Parathyroid adenoma (tissue), 2 donors: ENCODE data around the gene DLG2.

Experiments
- H2AFZ ChIP-seq: fragments of 300-600 bp; sonication (generic); one replicate; pipeline ENCODE4 v1.7.0; 2017; ENCODE audit warnings: antibody characterized with exemption, mild to moderate bottlenecking
- H3K27ac ChIP-seq: fragments of 300-600 bp; sonication (generic); one replicate; pipeline ENCODE4 v1.7.0; 2017
- H3K27me3 ChIP-seq: fragments of 300-600 bp; sonication (generic); one replicate; pipeline ENCODE4 v1.7.0; 2017; ENCODE audit warnings: low read length; ENCODE audit not compliant: control insufficient read depth, insufficient read depth
- H3K36me3 ChIP-seq: fragments of 300-600 bp; sonication (generic); one replicate; pipeline ENCODE4 v1.7.0; 2017; ENCODE audit warnings: low read length; ENCODE audit not compliant: control insufficient read depth, insufficient read depth
- H3K4me1 ChIP-seq: fragments of 300-600 bp; sonication (generic); one replicate; pipeline ENCODE4 v1.7.0; 2017; ENCODE audit warnings: control low read depth
- H3K4me2 ChIP-seq: fragments of 300-600 bp; sonication (generic); one replicate; pipeline ENCODE4 v1.7.0; 2017; ENCODE audit warnings: low read length
- H3K4me3 ChIP-seq: fragments of 300-600 bp; sonication (generic); one replicate; pipeline ENCODE4 v1.7.0; 2017; ENCODE audit warnings: low read depth, low read length
- H3K79me2 ChIP-seq: fragments of 300-600 bp; sonication (generic); one replicate; pipeline ENCODE4 v1.7.0; 2017; ENCODE audit warnings: control low read depth
- H3K9ac ChIP-seq: fragments of 300-600 bp; sonication (generic); one replicate; pipeline ENCODE4 v1.7.0; 2017; ENCODE audit warnings: mild to moderate bottlenecking
- H3K9me3 ChIP-seq: fragments of 300-600 bp; sonication (generic); one replicate; pipeline ENCODE4 v1.7.0; 2017; ENCODE audit warnings: low read length; ENCODE audit not compliant: control insufficient read depth
- TF ChIP-seq, protein P1 (sequence below): fragments of 300-600 bp; sonication (generic); IDR thresholded peaks from one replicate; pipeline ENCODE4 v1.7.0; 2017; ENCODE audit warnings: antibody characterized with exemption, mild to moderate bottlenecking
- donor health status: primary hyperparathyroidism.

Gene DLG2

DNA sequence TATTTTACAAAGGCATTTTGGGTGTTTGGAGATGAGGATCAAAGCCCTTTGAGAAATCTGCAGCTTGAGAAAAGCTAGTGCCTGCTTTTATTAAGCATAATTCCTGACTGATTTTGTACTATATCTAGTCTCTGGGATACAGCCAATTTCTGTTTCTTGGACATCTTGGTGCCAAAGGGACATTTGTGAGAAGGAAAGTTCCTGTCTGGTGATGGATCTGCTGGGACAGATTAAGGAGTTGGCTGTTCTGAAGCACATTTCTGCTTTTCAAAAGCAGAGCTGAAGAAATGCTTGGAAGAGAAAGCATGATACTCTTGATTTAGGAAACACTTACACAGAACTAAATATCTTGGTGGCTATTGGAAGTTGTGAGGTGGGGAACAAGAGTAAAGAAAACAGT, 2086.4 kb downstream of the DLG2 start:
- TF ChIP-seq, protein P1, sequence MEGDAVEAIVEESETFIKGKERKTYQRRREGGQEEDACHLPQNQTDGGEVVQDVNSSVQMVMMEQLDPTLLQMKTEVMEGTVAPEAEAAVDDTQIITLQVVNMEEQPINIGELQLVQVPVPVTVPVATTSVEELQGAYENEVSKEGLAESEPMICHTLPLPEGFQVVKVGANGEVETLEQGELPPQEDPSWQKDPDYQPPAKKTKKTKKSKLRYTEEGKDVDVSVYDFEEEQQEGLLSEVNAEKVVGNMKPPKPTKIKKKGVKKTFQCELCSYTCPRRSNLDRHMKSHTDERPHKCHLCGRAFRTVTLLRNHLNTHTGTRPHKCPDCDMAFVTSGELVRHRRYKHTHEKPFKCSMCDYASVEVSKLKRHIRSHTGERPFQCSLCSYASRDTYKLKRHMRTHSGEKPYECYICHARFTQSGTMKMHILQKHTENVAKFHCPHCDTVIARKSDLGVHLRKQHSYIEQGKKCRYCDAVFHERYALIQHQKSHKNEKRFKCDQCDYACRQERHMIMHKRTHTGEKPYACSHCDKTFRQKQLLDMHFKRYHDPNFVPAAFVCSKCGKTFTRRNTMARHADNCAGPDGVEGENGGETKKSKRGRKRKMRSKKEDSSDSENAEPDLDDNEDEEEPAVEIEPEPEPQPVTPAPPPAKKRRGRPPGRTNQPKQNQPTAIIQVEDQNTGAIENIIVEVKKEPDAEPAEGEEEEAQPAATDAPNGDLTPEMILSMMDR, result no peak
- Histone ChIP-seq H3K4me2 (no peak overlapping the region), H3K79me2 (no peaks in the 10 kb centered on the region), H3K36me3 (no peaks in the 10 kb centered on the region), H3K27ac (no peak overlapping the region), H3K4me1 (no peaks in the 10 kb centered on the region), H3K27me3 (no peaks in the 10 kb centered on the region), H3K4me3 (no peak overlapping the region), H2AFZ (no peak overlapping the region), H3K9ac (no peak overlapping the region), H3K9me3 (no peaks in the 10 kb centered on the region)

DNA sequence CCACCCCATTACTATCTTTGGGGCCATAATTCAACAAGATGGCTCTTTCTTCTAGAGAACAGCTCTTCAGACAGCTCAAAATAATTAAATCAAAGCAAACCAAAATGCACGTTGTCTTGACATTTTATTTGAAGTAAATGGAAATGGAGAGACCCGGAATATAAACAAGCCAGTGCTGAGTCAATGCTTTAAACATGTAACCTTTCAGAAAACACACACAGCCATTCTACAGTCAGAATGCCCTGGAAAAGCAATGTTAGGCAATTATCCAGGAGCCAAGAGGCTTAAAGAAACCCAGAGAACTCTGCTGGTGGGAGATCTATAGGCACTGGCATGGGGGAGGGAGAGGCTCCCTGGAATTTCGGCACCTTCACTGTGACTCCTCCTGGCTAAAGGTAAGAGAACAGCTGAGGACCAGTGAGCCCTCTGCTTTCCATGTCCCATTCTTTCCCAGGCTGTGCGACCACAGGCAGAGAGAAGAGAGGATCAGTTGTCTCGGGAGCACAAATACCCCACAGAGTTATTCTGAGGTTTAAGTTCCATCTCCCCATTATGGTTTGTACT, 2086.9 kb downstream of the DLG2 start:
- no peaks in the 10 kb centered on the region for H3K36me3 ChIP-seq
- no peak overlapping the region for H2AFZ ChIP-seq
- no peak overlapping the region for H3K4me3 ChIP-seq
- no peaks in the 10 kb centered on the region for H3K27me3 ChIP-seq
- no peaks in the 10 kb centered on the region for H3K79me2 ChIP-seq
- H3K9me3 ChIP-seq, result no peaks in the 10 kb centered on the region
- H3K9ac ChIP-seq, result no peak overlapping the region
- TF ChIP-seq, protein P1, result no peak
- H3K27ac ChIP-seq, result no peak overlapping the region
- H3K4me2 ChIP-seq, result no peak overlapping the region
- no peaks in the 10 kb centered on the region for H3K4me1 ChIP-seq

DNA sequence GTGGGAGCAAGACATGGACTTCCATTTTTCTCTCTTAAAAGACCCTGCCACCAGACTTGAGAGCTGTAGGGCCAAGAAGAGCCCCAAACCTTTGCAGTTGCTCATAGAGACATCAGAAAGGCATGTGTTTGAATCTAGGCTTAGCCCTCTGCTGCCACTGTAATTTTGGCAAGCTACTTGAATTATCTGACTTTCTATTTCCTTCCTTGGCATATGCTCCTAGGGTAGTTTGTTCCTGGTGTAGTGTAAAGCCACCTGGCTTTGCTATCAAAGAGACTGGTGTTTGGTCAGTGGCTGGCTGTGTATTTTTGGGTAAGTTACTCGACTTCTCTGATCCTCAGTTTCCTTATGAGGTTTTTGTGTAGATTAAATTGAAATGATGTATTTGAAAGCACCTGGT, 2088.9 kb downstream of the DLG2 start:
- H3K27ac ChIP-seq, result no peak overlapping the region
- H3K9me3 ChIP-seq, result no peaks in the 10 kb centered on the region
- no peaks in the 10 kb centered on the region for H3K36me3 ChIP-seq
- H3K79me2 ChIP-seq, result no peaks in the 10 kb centered on the region
- no peaks in the 10 kb centered on the region for H3K27me3 ChIP-seq
- no peak overlapping the region for H3K4me2 ChIP-seq
- H2AFZ ChIP-seq, result no peak overlapping the region
- TF ChIP-seq, protein P1, result no peak
- no peak overlapping the region for H3K4me3 ChIP-seq
- no peaks in the 10 kb centered on the region for H3K4me1 ChIP-seq
- no peak overlapping the region for H3K9ac ChIP-seq

DNA sequence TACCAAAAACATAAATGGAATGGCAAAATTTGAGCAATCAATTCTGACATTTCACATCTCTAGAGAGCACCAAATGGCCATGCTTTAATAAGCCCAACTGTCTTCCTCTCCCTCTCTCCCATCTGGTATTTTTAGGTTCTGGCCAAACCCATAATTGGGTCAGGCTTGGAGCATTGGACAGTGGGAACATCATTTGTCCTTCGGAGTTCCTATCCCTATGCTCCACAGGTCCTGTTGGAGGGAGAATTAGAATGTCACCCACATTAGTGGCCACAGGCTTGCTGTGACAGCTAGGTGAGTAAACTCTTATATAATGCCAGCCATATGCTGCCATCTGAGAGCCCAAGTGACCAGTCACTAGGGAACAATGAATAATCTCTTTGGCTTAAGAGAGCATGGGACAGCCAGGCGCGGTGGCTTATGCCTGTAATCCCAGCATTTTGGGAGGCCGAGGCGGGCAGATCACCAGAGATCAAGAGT, 2090.0 kb downstream of the DLG2 start:
- TF ChIP-seq, protein P1, result no peak
- H3K4me2 ChIP-seq, result no peak overlapping the region
- no peaks in the 10 kb centered on the region for H3K27me3 ChIP-seq
- no peaks in the 10 kb centered on the region for H3K36me3 ChIP-seq
- no peak overlapping the region for H3K27ac ChIP-seq
- H3K4me1 ChIP-seq, result no peaks in the 10 kb centered on the region
- H3K9me3 ChIP-seq, result no peaks in the 10 kb centered on the region
- H3K79me2 ChIP-seq, result no peaks in the 10 kb centered on the region
- H3K9ac ChIP-seq, result no peak overlapping the region
- H3K4me3 ChIP-seq, result no peak overlapping the region
- no peak overlapping the region for H2AFZ ChIP-seq

DNA sequence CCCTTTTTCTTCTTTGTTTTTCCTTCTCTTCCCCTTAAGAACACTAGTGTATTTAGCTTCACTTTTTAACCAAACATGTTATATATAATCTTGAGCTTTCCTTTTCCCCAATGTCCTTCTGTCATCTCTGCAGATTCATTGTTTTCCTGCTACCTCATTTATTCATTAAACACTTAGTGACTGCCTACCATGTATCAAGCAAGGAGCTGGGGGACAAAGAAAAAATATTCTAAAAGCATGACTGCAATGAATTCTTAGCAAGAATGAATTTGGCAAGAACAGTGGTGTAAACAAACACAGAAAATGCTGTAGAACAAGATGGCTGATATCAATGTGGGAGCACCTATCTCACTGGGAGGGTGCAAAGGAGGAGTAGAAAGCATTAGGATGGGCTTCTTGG, 2094.0 kb downstream of the DLG2 start:
- Histone ChIP-seq H3K4me1 (no peaks in the 10 kb centered on the region), H3K27ac (no peak overlapping the region), H3K9me3 (no peaks in the 10 kb centered on the region), H3K36me3 (no peaks in the 10 kb centered on the region), H3K79me2 (no peaks in the 10 kb centered on the region), H3K27me3 (no peaks in the 10 kb centered on the region), H3K4me3 (no peak overlapping the region), H2AFZ (no peak overlapping the region), H3K9ac (no peak overlapping the region), H3K4me2 (no peak overlapping the region)
- TF ChIP-seq, protein P1, result no peak
